Rectal smooth muscle tissue (tissue), 1 donor: ENCODE measurements around the gene FOXC1.

ENCODE experiments used
- H3K27ac ChIP-seq: one replicate; pipeline ENCODE4 v1.7.0; 2013; ENCODE audit warnings: low read depth, low read length, inconsistent platforms
- H3K27me3 ChIP-seq: one replicate; pipeline ENCODE4 v1.7.0; 2013; ENCODE audit warnings: low read length; ENCODE audit not compliant: control insufficient read depth, insufficient read depth
- H3K36me3 ChIP-seq: one replicate; pipeline ENCODE4 v1.7.0; 2013; ENCODE audit warnings: low read length; ENCODE audit not compliant: control insufficient read depth, insufficient read depth
- H3K4me1 ChIP-seq: one replicate; pipeline ENCODE4 v1.7.0; 2013; ENCODE audit warnings: low read length; ENCODE audit not compliant: control insufficient read depth, insufficient read depth
- H3K4me3 ChIP-seq: one replicate; pipeline ENCODE4 v1.7.0; 2013; ENCODE audit warnings: low read length
- H3K9ac ChIP-seq: one replicate; pipeline ENCODE4 v1.7.0; 2013; ENCODE audit warnings: low read length

The FOXC1 gene

GRCh38 chr6:1627827-1628560, 18.3 kb downstream of the FOXC1 start:
- no peak overlapping the region for H3K4me3 ChIP-seq
- no peaks in the 10 kb centered on the region for H3K4me1 ChIP-seq
- no peak overlapping the region for H3K9ac ChIP-seq
- no peak overlapping the region for H3K27ac ChIP-seq
- H3K36me3 ChIP-seq = peaks cover under 1% of the 10 kb centered on the region
- H3K27me3 ChIP-seq = peaks cover 7% of the 10 kb centered on the region

- Histone ChIP-seq H3K27me3 (peaks cover 7% of the 10 kb centered on the region), H3K9ac (no peak overlapping the region), H3K4me3 (no peak overlapping the region), H3K27ac (no peak overlapping the region), H3K36me3 (no peaks in the 10 kb centered on the region), H3K4me1 (no peaks in the 10 kb centered on the region)
Measured at GRCh38 chr6:1629316-1629715, 19.6 kb downstream of the FOXC1 start.

- Histone ChIP-seq H3K36me3 (no peaks in the 10 kb centered on the region), H3K4me3 (no peak overlapping the region), H3K27me3 (peaks cover 7% of the 10 kb centered on the region), H3K4me1 (no peaks in the 10 kb centered on the region), H3K9ac (no peak overlapping the region), H3K27ac (no peak overlapping the region)
Measured at GRCh38 chr6:1630212-1630770, 20.6 kb downstream of the FOXC1 start.

- peaks cover 7% of the 10 kb centered on the region for H3K27me3 ChIP-seq
- no peak overlapping the region for H3K9ac ChIP-seq
- H3K4me3 ChIP-seq = no peak overlapping the region
- H3K27ac ChIP-seq = no peak overlapping the region
- H3K4me1 ChIP-seq = no peaks in the 10 kb centered on the region
- H3K36me3 ChIP-seq = no peaks in the 10 kb centered on the region
Measured at GRCh38 chr6:1630771-1631217, 21.1 kb downstream of the FOXC1 start.

GRCh38 chr6:1631251-1631650, 21.5 kb downstream of the FOXC1 start:
- Histone ChIP-seq H3K9ac (no peak overlapping the region), H3K27ac (no peak overlapping the region), H3K4me1 (no peaks in the 10 kb centered on the region), H3K36me3 (no peaks in the 10 kb centered on the region), H3K4me3 (no peak overlapping the region), H3K27me3 (peaks cover 7% of the 10 kb centered on the region)

- Histone ChIP-seq H3K36me3 (no peaks in the 10 kb centered on the region), H3K9ac (no peak overlapping the region), H3K27ac (no peak overlapping the region), H3K4me1 (no peaks in the 10 kb centered on the region), H3K27me3 (peaks cover 3% of the 10 kb centered on the region), H3K4me3 (no peak overlapping the region)
Measured at GRCh38 chr6:1633366-1634021, 23.8 kb downstream of the FOXC1 start.

- no peaks in the 10 kb centered on the region for H3K4me1 ChIP-seq
- peaks cover 3% of the 10 kb centered on the region for H3K27me3 ChIP-seq
- no peaks in the 10 kb centered on the region for H3K36me3 ChIP-seq
- no peak overlapping the region for H3K27ac ChIP-seq
- no peak overlapping the region for H3K9ac ChIP-seq
- H3K4me3 ChIP-seq = no peak overlapping the region
Measured at GRCh38 chr6:1634081-1634480, 24.4 kb downstream of the FOXC1 start.

GRCh38 chr6:1635305-1636010, 25.7 kb downstream of the FOXC1 start:
- Histone ChIP-seq H3K27ac (no peak overlapping the region), H3K9ac (no peak overlapping the region)

GRCh38 chr6:1636272-1636825, 26.6 kb downstream of the FOXC1 start:
- Histone ChIP-seq H3K36me3 (no peaks in the 10 kb centered on the region), H3K27me3 (no peaks in the 10 kb centered on the region), H3K4me1 (no peaks in the 10 kb centered on the region), H3K9ac (no peak overlapping the region), H3K4me3 (no peak overlapping the region), H3K27ac (no peak overlapping the region)

More at GRCh38 chr6:1635305-1636010, 25.7 kb downstream of the FOXC1 start:
- no peaks in the 10 kb centered on the region for H3K4me1 ChIP-seq
- H3K27me3 ChIP-seq = no peaks in the 10 kb centered on the region
- H3K4me3 ChIP-seq = no peak overlapping the region
- no peaks in the 10 kb centered on the region for H3K36me3 ChIP-seq

GRCh38 chr6:1636971-1637871, 27.5 kb downstream of the FOXC1 start:
- Histone ChIP-seq H3K4me1 (no peaks in the 10 kb centered on the region), H3K4me3 (no peak overlapping the region), H3K27ac (no peak overlapping the region), H3K9ac (no peak overlapping the region), H3K27me3 (no peaks in the 10 kb centered on the region), H3K36me3 (no peaks in the 10 kb centered on the region)

- no peak overlapping the region for H3K9ac ChIP-seq
- no peaks in the 10 kb centered on the region for H3K27me3 ChIP-seq
- no peaks in the 10 kb centered on the region for H3K4me1 ChIP-seq
- no peaks in the 10 kb centered on the region for H3K36me3 ChIP-seq
- no peak overlapping the region for H3K27ac ChIP-seq
- no peak overlapping the region for H3K4me3 ChIP-seq
Measured at GRCh38 chr6:1639430-1639829, 29.7 kb downstream of the FOXC1 start.
